GM21786 (cell line): ENCODE measurements around the gene IFNK.
"Not testable (repeated sequence)": the region's sequence is repeated elsewhere in the genome, so short reads cannot be mapped to it uniquely, and the experiment has no call there.

Source experiments
- ATAC-seq: cut with Tn5 transposase; IDR thresholded peaks from one replicate; pipeline ENCODE4 v1.9.1; 2021; ENCODE audit not compliant: unreplicated experiment

The IFNK gene, protein sequence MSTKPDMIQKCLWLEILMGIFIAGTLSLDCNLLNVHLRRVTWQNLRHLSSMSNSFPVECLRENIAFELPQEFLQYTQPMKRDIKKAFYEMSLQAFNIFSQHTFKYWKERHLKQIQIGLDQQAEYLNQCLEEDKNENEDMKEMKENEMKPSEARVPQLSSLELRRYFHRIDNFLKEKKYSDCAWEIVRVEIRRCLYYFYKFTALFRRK

DNA sequence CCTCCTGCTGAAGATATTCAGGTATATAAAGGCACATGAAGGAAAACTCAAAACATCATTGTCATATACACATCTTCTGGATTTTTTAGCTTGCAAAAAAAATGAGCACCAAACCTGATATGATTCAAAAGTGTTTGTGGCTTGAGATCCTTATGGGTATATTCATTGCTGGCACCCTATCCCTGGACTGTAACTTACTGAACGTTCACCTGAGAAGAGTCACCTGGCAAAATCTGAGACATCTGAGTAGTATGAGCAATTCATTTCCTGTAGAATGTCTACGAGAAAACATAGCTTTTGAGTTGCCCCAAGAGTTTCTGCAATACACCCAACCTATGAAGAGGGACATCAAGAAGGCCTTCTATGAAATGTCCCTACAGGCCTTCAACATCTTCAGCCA is at the start of gene IFNK:
Gene IFNK, plus strand, starts transcription at position 55 of the 400 bp plus-strand sequence. Its CDS starts 47 bp downstream, at position 102.
- ATAC-seq, result no peak

DNA sequence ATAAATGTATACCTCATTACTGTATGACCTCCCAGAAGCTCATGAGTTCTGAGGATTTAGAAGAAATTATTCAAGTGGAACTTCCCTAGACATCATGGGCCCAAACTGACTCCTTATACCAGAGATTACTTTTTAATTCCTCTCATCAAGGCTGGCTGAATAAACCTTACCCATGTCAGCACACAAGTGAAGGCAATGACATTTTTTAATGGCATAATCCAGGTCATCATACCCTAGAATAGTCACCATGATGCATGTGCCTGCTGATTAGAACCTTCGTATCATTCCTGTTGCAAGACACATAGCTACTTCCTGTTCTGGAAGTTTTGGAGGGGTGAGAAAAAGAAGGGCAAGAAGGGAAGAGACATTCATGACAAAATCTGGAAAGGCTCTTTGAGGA is 49.8 kb upstream of the IFNK start:
- ATAC-seq, result no peak

DNA sequence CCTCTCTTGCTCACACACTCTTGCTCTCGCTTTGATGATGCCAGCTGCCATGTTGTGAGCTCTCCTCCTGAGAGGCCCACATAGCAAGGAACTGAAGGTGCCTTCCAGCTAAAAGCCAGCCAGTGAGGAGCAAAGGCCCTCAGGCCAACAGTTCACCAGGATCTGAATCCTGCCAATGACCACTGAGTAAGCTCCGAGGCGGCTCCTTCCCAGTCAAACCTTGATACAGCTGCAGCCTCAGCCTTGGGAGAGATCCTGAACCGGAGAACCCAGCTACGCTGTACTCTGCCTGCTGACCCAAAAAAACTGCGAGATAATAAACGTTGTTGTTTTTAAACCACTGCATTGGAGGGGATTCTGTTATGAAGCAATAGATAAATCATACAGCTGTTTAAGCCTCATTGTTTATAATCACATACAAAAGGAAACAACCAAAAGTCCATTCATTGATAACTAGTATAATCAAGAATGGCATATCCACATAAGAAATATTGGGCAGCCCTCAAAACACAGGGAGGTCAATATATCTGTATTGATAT is 49.0 kb upstream of the IFNK start:
- no peak for ATAC-seq

DNA sequence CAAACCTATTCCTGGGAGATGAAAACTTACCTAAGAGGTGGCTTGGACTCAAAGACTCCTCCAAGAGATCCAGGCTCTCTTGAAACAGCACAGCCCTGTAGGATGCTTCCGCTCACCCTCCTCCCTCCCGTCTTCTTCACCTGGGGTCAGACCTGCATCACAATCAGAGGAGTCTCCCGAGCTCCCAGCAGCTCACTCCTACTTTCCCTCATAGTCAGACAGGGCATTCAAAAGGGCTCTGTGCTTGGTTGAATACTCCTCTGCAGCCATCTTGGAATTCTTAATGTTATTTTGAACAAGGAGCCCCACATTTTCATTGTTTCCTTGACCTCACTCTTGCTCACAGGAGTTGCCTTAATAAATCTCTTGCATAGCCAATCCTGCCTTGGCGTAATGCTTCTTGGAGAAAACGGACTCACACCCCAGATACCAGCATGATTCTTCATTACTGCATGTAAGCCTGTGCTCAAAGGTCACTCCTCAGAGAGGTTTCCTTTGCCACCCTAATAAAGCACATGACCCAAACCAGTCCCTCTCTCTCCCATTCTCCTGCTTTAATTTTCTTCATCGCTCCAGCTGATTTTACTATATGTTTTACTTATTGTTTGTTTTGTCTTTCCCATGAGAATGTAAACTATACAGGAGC is 47.1 kb upstream of the IFNK start:
- no peak for ATAC-seq

DNA sequence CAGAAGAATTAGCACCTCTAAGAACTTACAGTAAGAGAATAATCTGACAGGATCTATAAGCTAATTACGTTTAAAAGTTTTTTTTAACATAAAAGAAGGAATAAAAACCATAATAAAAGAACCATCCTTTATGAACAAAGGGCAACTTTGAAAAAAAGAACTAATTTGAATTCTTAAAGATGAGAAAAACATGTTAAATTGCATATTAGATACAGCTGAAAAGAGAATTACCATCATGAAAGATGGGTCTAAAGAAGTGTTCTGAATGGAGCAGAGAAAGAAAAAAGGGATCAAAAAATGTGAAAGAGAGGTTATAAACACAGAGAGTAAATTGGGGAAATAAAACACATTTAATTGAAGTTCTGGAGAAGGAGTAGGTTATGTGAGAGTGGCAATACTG is 45.8 kb upstream of the IFNK start:
- ATAC-seq, result no peak

DNA sequence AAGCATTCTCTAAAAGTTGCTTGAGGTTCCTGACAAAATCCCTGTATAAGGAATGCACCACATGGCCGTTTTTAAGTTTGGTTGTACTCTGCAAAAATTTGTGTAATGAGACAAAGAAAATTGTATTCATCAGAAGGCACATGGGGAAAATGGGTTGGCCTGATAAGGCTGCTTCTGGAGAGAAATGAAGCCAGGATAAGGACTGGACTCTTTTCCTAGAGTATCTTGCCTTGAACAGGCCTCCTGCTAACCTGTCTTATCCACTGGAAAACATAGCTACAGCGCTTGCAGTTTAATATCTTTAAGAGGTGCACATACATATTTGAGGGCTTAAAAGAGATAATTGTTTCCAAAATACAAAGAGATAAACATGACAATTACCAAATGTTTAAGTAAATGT is 41.4 kb upstream of the IFNK start:
- no peak for ATAC-seq

DNA sequence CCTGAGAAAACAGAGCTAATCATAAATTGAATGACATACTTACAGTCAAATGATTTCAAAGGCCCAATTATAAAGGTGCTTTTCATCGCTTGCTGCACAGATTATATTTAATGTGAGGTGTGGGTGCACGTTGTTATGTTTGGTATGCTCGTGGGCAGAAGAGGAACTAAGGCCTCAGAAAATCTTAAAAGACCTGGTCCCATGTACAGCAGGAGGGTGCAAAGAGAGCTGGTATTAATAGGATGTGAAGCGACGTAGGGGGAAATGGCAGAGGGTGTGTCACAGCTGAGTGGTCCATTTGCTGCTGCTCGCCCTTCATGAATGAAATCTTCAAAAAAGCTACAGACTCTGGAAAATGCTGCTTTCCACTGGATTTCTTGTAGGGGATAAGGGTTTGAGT is 40.5 kb upstream of the IFNK start:
- no peak for ATAC-seq

DNA sequence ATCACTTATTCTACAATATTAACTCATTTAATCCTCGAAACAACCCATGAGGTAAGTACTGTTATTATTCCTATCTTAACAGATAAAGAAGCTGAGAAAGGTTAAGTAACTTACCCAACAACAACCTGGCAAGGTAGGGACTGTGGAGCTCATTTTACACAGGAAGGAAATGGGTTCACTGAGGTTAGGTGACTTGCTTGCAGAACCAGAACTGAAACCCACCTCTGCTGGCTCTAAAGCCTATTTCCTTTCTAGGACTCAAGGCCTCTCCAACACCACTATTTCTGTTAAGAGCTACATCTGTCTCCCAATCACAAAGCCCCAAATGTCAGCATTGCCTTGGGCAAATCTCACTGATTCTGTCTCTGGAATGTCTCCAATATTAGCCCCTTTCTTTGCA is 38.9 kb upstream of the IFNK start:
- peak; percentile 82 for ATAC-seq

DNA sequence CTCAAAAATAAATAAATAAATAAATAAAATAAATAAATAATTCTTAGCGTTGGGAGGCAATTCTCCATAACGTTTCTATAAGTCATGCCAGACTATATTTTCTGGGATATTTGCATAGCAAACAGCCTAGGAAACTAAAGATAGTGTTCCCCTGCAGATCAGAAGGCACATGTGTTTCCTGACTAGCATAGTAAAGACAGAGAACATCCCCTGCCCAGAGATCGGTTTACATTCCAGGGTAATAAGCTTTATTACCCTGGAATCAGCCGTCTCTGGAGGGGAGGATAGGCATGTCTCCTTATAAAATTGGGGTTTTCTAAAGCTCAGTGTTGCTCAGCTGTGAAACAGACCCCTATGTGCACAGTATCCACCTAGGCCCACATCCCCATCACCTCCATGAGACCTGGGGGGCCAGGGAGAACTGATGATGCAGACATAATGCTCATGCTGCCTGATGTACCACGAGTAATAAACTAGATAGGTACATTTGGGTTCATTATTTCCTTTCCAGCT is 36.9 kb upstream of the IFNK start:
- no peak for ATAC-seq

DNA sequence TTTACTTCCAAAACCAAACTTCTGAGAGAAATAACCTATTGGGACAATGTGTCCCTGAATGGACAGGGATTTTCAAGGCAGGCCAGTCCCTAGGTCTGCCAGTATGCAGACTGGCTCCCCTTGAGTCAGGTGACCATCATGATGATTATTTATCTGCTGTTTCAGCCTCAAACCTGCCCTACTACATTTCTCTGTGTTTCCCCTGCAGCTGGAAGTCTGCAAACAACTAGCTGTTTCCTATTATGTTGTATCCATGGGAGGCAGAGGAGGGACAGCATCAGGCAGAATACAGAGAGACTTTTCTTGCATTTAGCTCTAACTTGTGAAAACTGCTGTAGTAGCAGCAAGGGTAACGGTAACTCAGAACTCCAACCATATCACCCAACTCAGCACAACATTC is 36.2 kb upstream of the IFNK start:
- ATAC-seq, result no peak

DNA sequence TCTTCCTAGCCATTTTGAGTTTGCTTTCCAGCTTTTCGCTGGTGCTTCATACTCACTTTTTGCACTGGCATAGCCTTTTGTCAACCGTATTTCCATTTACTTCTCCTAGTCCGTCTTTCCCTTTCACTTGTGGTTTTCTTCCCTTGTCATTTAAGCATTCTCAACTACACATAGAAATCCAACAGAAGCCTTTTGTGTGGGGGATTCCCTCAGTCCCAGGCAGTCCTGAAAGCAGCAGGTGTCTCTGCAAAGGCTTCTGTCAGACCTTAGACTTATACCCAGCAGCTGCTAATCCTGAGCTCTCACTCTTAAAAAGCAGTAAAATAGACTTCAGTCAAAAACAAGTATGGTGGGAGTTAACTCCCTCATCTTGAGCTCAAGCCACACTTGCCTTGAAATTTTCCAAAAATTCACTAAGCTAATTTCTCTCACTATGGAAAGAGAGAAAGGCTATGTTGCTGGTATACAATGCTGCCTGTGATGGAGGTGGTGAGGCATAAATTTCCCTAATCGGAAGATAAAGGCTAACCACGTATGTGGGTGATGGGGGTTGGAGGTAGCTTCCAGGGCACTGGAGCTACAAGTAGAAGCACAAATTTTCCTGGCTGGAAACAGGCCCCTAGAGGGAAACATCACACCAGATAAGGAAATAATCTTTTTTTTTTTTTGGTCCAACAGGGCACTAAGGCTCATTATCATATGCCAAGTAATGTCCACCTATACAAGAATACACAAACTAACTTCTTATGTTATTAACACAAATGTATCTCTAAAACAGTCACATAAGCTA is 34.8 kb upstream of the IFNK start:
- peak; percentile 72 for ATAC-seq

DNA sequence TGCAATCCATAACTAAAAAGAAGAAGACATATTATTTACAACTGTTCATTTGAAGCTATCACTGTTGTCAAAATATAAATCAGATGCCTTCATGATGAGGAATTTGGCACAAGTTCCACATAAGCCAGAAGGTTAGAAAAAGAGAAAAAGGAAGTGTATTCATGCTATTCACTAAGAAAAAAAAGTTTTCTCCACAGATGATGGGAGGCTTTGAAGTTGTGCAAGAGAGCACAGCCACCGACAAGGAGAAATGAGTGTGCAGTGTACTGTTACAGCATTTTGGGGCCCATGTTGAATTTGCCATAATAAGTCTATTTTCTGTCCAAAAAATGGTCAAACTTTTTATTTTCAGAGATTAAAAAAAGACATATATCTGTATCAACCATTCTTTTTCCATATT is 32.9 kb upstream of the IFNK start:
- no peak for ATAC-seq

DNA sequence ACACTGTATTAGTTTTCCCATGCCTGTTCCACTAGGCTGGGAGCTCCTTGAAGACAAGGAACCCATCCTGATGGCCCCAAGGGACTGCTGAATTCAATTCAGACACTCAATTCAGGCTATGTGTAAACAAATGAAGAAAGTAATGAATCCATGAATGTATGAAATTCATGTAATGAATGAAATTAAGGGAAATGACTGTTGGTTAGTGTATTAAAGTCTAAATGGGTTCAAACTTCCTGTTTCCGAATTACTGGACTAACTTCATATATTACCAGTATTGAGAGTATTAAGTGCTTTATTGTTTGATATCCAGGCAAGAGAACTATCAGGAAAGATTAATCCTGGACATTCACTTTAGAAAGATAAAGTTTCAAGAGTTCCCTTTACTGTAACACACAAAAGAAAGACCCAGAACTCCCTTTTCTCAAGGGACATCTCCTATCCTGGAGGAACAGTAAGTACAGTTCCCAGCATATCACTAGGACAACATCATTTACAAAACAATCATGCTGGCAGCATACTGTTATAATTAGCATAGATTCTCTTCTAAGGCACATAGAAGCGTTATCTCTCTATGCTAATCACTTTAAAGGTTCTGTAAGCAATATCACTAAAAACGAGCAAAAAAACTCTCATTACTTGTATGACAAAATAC is 28.5 kb upstream of the IFNK start:
- ATAC-seq, result no peak

DNA sequence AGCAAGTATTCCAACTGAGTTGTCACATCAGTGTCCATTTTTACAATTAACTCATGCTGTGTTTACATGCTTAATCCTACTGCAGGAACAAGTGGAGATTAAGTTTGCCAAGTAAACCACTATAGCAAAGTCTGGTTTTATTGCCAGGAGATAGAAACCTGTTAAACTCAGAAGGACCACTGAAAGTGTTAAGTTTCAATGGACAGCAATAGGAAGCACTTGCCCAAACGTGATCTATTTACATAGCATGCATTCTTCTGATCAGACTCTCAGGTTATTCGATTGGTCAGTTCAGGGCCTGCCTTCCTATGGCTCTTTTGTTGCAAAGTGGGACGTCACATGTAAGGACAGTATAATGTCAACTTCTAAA is 28.0 kb upstream of the IFNK start:
- ATAC-seq, result no peak

DNA sequence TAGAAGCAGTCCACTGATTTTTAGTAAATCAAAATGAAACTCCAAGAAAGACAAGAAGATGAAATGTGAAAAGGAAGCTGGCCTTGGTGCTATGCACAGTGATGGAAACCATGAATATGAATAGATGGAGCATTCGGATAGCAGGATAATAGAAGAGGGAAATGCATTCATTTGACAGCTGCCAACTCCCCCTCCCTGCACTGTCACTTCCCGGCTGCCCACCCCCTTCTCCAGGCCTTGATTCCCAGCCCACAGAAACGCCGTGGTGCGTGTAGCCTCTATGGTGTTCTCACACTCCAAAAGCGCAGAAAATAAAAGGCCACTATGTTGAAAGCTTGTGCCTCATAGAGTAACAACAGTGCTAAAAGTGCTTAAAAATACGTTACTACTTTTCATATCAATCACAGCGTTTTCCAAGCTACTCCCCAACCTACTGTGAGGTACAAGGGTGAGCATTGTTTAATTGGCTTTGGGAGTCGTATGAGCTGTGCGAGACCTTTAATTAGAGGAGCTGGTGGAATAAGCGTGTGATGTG is 26.1 kb upstream of the IFNK start:
- ATAC-seq, result no peak

DNA sequence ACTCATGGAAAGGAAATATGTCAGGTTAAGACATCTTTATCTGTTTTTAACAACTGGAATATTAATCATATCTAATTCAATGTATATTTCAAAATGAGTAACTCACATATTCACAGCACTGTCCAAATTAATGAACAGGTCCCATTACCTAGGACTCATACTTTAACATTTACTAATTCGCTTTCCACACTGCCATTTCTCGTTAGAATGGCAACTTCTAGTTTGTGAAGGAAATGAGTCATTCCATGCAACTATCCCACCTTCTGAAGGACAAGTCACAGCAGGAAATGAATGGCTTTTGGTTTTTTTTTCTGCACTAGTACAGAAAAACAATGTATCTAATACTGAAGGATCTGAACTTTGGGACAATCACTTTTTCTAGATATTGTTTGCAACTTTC is 24.6 kb upstream of the IFNK start:
- peak; percentile 43 for ATAC-seq

DNA sequence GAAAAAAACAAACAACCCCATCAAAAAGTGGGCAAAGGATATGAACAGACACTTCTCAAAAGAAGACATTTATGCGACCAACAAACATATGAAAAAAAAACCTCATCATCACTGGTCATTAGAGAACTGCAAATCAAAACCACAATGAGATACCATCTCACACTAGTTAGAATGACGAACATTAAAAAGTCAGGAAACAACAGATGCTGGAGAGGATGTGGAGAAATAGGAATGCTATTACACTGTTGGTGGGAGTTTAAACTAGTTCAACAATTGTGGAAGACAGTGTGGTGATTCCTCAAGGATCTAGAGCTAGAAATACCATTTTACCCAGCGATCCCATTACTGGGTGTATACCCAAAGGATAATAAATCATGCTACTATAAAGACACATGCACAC is 23.2 kb upstream of the IFNK start:
- not testable (repeated sequence) for ATAC-seq

DNA sequence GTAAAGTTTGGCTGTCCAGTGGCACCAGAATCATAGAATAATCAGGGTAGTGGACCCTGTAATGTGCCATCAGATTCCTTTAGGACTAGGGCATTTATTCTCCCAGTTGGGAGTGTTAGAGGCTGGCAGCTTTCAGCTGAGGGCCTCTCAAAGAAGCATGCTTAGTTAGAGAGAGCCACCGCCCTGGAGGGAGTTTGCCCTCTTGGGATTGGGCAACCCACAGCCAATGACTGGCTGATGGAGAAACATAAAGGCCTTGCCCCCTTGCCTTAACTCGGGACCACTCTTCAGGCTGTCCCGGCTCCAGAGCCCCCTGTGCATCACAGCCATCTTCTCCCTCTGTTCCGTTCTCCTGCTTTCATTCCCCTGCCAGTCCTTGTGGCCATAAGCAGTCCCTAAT is 20.5 kb upstream of the IFNK start:
- no peak for ATAC-seq

DNA sequence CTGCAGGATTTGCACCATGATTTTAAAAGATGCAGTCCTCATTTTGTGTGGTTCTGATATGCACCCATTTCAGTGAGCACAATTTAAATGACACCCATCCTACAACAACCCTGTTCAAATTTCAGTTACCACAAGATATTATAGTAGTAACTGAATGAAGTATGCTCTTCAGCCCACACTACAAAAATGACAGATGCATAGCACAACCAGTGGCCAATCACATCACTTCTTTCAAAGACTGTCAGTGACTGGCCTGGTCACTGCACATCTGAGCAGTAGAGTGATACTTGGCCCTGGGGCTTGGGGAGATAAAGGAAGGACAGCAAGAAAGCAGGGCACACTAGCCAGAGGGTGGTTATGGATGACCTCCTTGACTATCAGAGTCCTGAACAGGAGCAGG is 19.8 kb upstream of the IFNK start:
- ATAC-seq, result no peak

DNA sequence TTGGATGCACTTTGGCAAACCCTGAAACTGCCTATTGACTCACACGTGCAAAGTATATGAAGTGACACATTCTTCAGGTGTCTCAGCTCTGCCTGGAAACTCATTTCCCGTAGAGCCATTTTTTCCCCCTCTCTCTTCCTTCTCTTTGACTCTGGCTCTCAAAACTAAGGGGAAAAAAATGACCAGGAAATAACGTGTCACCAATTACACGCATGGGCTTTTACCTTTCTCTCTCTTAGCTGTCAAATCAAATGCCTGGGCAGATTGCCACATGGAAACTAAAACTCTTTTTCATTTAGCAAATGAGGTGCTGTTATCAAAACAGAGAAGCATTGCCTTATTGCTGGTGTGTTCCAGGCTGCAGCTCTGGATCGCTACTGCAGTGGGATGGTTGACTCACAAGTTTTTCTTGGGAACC is 18.3 kb upstream of the IFNK start:
- ATAC-seq, result no peak

DNA sequence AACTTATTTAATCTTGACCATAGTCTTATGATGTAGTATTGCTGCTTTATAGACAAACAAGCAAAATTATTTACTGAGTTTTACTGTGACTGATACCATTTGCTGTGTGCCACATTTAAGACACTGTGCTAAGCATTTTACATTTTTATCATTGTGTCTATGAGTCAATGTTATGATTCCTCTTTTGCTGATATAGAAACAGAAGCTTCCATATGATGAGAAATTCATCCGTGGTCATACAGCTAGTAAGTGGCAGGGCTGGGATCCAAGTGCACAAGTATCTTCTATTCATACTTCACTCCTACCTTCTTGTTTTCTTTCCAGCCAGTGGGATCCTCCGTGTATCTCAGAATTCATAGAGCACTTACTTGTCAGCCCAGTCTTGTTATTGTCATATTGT is 17.1 kb upstream of the IFNK start:
- no peak for ATAC-seq
